Measurements from ENCODE around the gene TBC1D23. TPM values are rescaled to one million over a fixed set of nuclear protein-coding genes. Genes with fewer than 3 reads are reported as not detected.

TBC1D23 gene
- total and polyA plus RNA-seq, 2 of the 13 experiments (the other 11 are each of a cell fraction or from before 2014, with no cell fraction given) = 28.7 to 35.4 TPM

DNA sequence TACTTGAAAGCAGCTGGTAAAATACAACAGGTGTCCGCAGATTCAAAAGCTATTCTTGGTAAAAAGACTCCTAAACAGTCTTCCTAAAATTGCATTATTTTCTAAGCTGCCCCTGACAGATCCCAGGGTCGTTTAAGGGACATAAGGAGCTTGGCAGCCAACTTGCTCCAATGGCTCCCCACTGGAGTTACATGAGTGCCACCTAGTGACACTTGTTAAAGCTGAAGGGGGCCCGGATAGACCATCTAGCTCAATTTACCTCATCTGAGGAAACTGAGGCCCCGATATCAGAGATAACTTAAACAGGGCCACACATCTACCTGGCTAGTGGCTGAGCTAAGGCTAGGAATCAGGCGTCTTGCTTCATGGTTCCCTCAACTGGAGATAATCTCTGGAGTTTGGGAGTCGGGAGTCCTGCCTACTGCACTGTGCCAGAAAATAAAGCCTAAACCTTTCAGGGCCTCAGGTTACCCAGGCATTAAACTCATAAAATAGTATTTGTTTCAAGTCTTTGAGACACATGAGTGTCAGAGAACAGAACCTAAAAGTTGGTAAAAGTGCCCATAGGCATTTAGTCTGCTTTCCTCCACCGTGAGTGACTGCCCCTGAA lies 6.5 kb upstream of the TBC1D23 start (continued):
- TF ChIP-seq, protein P1, sequence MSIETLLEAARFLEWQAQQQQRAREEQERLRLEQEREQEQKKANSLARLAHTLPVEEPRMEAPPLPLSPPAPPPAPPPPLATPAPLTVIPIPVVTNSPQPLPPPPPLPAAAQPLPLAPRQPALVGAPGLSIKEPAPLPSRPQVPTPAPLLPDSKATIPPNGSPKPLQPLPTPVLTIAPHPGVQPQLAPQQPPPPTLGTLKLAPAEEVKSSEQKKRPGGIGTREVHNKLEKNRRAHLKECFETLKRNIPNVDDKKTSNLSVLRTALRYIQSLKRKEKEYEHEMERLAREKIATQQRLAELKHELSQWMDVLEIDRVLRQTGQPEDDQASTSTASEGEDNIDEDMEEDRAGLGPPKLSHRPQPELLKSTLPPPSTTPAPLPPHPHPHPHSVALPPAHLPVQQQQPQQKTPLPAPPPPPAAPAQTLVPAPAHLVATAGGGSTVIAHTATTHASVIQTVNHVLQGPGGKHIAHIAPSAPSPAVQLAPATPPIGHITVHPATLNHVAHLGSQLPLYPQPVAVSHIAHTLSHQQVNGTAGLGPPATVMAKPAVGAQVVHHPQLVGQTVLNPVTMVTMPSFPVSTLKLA (IDR thresholded peaks at IDR 0.05) = no peak
- no peak for TF ChIP-seq THYN1 (CRISPR knock-in tag; IDR thresholded peaks at IDR 0.05; ENCODE audit: borderline replicate concordance, low read depth)
- TF ChIP-seq ZNF737 (CRISPR knock-in tag; IDR thresholded peaks at IDR 0.05; ENCODE audit: borderline replicate concordance) = no peak
- no peak for TF ChIP-seq ZNF333 (CRISPR knock-in tag; IDR thresholded peaks at IDR 0.05; ENCODE audit: borderline replicate concordance)
- TF ChIP-seq FOXP1 (IDR thresholded peaks at IDR 0.05) = no peak
- no peak for TF ChIP-seq FOXP1 (CRISPR knock-in tag; IDR thresholded peaks at IDR 0.05)
- TF ChIP-seq ZNF556 (CRISPR knock-in tag; IDR thresholded peaks at IDR 0.05; ENCODE audit: borderline replicate concordance) = no peak
- no peak for TF ChIP-seq HMG20A (CRISPR knock-in tag; IDR thresholded peaks at IDR 0.05; ENCODE audit: borderline replicate concordance)
- 0 out of 2 replicates have a peak, but pooled peaks have one; percentile 34 for TF ChIP-seq YEATS4 (CRISPR knock-in tag; IDR thresholded peaks at IDR 0.05; ENCODE audit: borderline replicate concordance)
- no peak for TF ChIP-seq ZNF788 (CRISPR knock-in tag; IDR thresholded peaks at IDR 0.05; ENCODE audit: borderline replicate concordance)
- TF ChIP-seq ZFX (CRISPR knock-in tag; IDR thresholded peaks at IDR 0.05; ENCODE audit: low read depth) = 0 out of 2 replicates have a peak, but pooled peaks have one; percentile 28
- no peak for TF ChIP-seq CBFB (CRISPR knock-in tag; IDR thresholded peaks at IDR 0.05)
- no peak for TF ChIP-seq MED13 (CRISPR knock-in tag; IDR thresholded peaks at IDR 0.05)
- peak; percentile 26; the same call in 1 of the 2 replicates for TF ChIP-seq IRF2 (CRISPR knock-in tag; IDR thresholded peaks at IDR 0.05)
- 0 out of 2 replicates have a peak, but pooled peaks have one; percentile 40 for TF ChIP-seq GATAD2A (CRISPR knock-in tag; IDR thresholded peaks at IDR 0.05)
- TF ChIP-seq NCOA1 (CRISPR knock-in tag; IDR thresholded peaks at IDR 0.05) = no peak
- TF ChIP-seq TEAD2 (CRISPR knock-in tag; IDR thresholded peaks at IDR 0.05) = no peak
- no peak for TF ChIP-seq ARNT (IDR thresholded peaks at IDR 0.05)
- TF ChIP-seq ZBTB20 (CRISPR knock-in tag; IDR thresholded peaks at IDR 0.05; ENCODE audit: borderline replicate concordance, low read depth) = no peak
- TF ChIP-seq SMARCE1 (IDR thresholded peaks at IDR 0.05; ENCODE audit: borderline replicate concordance) = no peak
- TF ChIP-seq EED (CRISPR knock-in tag; IDR thresholded peaks at IDR 0.05) = no peak
- TF ChIP-seq MAFF (IDR thresholded peaks at IDR 0.05; ENCODE audit: low read depth, low read length) = no peak
- TF ChIP-seq, protein P2, sequence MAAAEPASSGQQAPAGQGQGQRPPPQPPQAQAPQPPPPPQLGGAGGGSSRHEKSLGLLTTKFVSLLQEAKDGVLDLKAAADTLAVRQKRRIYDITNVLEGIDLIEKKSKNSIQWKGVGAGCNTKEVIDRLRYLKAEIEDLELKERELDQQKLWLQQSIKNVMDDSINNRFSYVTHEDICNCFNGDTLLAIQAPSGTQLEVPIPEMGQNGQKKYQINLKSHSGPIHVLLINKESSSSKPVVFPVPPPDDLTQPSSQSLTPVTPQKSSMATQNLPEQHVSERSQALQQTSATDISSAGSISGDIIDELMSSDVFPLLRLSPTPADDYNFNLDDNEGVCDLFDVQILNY (CRISPR knock-in tag; conservative IDR thresholded peaks at IDR 0.05) = no peak
- TF ChIP-seq, protein P3, sequence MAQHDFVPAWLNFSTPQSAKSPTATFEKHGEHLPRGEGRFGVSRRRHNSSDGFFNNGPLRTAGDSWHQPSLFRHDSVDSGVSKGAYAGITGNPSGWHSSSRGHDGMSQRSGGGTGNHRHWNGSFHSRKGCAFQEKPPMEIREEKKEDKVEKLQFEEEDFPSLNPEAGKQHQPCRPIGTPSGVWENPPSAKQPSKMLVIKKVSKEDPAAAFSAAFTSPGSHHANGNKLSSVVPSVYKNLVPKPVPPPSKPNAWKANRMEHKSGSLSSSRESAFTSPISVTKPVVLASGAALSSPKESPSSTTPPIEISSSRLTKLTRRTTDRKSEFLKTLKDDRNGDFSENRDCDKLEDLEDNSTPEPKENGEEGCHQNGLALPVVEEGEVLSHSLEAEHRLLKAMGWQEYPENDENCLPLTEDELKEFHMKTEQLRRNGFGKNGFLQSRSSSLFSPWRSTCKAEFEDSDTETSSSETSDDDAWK (CRISPR knock-in tag; IDR thresholded peaks at IDR 0.05) = no peak
- TF ChIP-seq TBP (CRISPR knock-in tag; IDR thresholded peaks at IDR 0.05) = no peak
- TF ChIP-seq, protein P4, sequence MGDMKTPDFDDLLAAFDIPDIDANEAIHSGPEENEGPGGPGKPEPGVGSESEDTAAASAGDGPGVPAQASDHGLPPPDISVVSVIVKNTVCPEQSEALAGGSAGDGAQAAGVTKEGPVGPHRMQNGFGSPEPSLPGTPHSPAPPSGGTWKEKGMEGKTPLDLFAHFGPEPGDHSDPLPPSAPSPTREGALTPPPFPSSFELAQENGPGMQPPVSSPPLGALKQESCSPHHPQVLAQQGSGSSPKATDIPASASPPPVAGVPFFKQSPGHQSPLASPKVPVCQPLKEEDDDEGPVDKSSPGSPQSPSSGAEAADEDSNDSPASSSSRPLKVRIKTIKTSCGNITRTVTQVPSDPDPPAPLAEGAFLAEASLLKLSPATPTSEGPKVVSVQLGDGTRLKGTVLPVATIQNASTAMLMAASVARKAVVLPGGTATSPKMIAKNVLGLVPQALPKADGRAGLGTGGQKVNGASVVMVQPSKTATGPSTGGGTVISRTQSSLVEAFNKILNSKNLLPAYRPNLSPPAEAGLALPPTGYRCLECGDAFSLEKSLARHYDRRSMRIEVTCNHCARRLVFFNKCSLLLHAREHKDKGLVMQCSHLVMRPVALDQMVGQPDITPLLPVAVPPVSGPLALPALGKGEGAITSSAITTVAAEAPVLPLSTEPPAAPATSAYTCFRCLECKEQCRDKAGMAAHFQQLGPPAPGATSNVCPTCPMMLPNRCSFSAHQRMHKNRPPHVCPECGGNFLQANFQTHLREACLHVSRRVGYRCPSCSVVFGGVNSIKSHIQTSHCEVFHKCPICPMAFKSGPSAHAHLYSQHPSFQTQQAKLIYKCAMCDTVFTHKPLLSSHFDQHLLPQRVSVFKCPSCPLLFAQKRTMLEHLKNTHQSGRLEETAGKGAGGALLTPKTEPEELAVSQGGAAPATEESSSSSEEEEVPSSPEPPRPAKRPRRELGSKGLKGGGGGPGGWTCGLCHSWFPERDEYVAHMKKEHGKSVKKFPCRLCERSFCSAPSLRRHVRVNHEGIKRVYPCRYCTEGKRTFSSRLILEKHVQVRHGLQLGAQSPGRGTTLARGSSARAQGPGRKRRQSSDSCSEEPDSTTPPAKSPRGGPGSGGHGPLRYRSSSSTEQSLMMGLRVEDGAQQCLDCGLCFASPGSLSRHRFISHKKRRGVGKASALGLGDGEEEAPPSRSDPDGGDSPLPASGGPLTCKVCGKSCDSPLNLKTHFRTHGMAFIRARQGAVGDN (CRISPR knock-in tag; IDR thresholded peaks at IDR 0.05) = no peak

Data from HepG2 (cell line).